ENCODE measurements around the gene NDUFAB1.
"Not testable (repeated sequence)": the region's sequence is repeated elsewhere in the genome, so short reads cannot be mapped to it uniquely, and the experiment has no call there.

NDUFAB1 gene

GRCh38 chr16:23544436-23544835 is 51.7 kb downstream of the NDUFAB1 start:
- DNase-seq = no peak

- DNase-seq = not testable (repeated sequence)
Measured at GRCh38 chr16:23540817-23541178, 55.3 kb downstream of the NDUFAB1 start.

GRCh38 chr16:23539984-23540816 is 55.9 kb downstream of the NDUFAB1 start:
- no peak for DNase-seq

GRCh38 chr16:23538919-23539278 is 57.2 kb downstream of the NDUFAB1 start:
- no peak for DNase-seq

GRCh38 chr16:23537390-23537789 is 58.7 kb downstream of the NDUFAB1 start:
- DNase-seq = no peak

GRCh38 chr16:23535901-23536300 is 60.2 kb downstream of the NDUFAB1 start:
- no peak for DNase-seq

GRCh38 chr16:23534868-23535860 is 61.0 kb downstream of the NDUFAB1 start:
- no peak for DNase-seq

GRCh38 chr16:23532448-23532847 is 63.7 kb downstream of the NDUFAB1 start:
- DNase-seq = no peak
